SKM-1 treated with dmso at 0.1 percent for 144 hours (cell line): Measurements from ENCODE around the gene SLC43A1.
"Not testable (repeated sequence)": the region's sequence is repeated elsewhere in the genome, so short reads cannot be mapped to it uniquely, and the experiment has no call there.

Experiments
- DNase-seq: peaks from one replicate; lab custom pipeline; 2025; ENCODE audit not compliant: unreplicated experiment; lab: John Stamatoyannopoulos, UW

SLC43A1 gene

DNA sequence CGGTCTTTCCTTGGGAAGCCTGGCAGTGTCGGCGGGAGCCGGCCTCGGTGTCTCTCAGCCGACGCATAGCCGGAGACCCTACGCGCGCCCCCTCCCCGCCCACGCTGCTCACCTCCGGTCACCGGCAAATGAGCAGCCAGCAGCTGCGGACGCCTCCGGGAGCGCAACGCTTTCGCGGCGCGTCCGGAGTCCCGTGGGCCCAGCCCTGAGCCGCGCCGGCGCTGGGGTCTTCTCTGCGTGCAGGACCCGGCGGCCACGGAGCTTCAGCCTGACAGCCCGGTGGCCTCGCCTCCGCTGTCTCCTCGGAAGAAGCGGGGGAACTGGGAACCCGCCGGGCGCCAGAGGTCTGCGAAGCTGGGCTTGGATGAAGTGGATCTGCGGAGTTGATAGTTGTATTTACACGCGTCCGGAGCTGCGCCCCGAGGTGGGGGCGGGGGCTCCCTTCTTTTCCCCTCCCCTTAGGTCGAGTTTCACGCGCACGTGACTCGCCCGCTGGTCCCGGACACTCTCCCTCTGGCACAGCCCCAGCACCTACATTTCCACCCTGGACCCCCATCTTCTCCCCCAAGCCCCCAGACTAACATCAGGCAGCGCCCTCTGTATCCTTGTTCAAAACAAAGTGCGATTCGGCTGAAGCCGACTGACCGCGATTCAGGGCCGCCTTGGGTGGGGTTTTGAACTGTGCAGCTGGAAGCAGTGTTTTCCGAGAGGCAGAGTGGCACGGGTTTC lies at the start of gene SLC43A1:
Gene SLC43A1 (minus strand): TSS at position 371 of the 729 bp plus-strand sequence. CDS start 1,591 bp downstream, outside the sequence.
- DNase-seq, result peak; percentile 36

DNA sequence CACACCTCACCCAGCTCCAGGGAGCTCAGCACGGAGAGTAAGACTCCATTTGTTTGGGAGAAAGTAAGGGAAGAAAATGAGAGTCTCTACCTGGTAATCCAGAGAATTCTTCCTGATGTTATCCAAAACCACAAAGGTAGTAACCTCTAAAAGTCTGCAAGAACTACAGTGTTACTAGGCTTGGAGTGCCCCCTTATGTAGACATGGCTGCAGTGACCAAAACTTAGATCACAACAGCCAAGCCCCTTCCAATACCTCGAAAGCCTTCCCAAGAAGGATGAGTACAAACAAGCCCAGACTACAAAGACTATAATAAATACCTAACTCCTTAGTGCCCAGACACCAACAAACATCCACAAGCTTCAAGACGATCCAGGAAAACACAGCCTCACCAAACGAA lies 47.1 kb upstream of the SLC43A1 start:
- no peak for DNase-seq

DNA sequence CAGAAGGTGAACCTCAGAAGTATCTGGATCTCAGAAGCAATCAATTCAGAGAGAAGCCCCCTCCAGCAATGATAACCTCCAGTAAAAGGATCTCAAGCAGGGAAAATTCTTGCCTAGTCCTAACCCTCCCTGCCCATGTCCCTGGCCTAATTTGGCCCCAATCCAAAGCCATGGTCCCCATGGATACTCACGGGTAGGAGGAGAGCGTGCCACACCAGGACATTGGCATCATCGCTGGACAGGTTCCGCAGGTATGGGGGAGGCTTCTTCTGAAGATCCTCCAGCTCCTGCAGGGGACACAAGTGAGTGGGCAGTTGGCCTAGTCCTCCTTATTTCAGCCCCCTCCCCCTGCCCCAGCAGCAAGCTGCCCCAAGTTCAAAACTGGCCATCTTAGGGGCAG lies 44.6 kb upstream of the SLC43A1 start:
- no peak for DNase-seq

DNA sequence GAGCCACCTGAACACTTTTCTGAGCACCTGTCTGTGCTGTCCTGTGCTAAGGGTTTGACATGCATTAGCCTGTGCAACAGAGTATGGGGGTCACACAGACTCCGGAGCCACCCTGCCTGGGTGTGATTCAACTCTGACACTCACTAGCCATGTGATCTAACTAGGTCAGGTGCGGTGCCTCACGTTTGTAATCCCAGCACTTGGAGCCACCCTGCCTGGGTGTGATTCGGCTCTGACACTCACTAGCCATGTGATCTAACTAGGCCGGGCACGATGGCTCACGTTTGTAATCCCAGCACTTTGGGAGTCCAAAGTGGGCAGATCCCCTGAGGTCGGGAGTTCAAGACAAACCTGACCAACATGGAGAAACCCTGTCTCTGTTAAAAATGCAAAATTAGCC lies 40.5 kb upstream of the SLC43A1 start:
- DNase-seq, result no peak

DNA sequence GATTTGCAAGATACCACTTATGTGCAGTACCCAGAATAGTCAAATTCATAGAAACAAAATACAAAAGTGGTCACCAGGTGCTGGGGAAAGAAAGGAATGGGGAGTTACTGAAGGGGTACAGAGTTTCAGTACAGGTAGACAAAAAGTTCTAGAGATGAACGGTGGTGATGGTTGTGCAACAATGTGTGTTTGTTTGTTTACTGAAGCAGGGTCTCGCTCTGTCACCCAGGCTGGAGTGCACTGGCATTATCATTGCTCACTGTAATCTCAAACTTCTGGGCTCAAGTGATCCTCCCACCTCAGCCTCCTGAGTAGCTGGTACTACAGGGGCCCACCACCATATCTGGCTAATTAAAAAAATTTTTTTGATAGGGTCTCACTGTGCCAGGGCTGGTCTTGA lies 39.9 kb upstream of the SLC43A1 start:
- no peak for DNase-seq

DNA sequence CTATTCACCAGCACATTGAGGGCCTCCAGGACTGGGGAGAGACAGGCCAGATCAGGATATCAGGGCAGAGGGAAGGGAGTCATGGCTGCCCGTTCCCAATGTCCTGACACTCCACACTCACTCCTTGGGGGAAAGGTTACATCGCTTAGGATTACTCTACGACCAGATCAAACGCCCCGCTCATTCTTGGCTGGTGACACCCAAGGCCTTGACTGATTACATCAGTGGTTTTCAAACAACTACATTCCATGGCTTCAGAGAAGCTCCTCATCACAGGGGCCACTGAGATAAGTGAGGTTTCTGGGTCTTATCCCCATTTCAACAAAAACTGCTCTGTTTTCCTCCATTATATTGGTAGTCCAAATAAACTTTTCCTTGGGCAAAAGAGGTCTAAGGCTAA lies 37.0 kb upstream of the SLC43A1 start:
- no peak for DNase-seq

DNA sequence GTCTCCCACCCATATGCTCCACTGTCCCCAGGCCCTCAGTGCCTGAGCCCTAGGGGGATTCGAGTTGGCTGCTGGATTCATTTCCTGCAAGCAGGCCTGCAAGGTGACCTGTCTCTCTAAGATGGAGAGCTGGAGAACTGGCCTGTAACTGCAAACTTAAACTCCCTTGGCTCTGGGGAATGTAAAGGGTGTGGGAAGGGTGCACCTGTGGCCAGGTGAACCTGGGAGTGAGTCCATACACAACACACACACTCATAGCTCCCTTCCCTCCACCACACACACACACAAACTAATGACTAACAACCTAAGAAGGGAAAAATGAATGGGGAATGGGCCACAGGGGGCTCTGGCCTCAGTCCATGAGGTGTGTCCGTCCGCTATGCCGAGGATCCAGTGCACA lies 36.4 kb upstream of the SLC43A1 start:
- no peak for DNase-seq

DNA sequence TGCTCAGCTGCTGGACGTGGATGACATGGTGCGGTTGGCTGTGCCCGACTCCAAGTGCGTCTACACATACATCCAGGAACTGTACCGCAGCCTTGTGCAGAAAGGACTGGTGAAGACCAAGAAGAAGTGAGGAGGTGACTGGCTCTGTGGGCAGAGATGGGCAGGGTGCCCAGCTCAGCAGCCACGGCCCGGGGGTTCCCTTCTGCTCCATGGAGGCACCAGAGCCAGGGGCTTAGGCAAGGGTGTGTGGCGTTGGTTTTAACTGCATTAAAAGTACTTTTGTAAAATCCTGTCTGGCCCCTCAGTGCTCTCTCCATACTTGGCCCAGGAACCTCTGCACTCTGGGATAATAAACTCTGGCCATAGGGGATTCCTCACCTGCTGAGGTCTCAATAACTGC lies 34.5 kb upstream of the SLC43A1 start:
- DNase-seq, result no peak

DNA sequence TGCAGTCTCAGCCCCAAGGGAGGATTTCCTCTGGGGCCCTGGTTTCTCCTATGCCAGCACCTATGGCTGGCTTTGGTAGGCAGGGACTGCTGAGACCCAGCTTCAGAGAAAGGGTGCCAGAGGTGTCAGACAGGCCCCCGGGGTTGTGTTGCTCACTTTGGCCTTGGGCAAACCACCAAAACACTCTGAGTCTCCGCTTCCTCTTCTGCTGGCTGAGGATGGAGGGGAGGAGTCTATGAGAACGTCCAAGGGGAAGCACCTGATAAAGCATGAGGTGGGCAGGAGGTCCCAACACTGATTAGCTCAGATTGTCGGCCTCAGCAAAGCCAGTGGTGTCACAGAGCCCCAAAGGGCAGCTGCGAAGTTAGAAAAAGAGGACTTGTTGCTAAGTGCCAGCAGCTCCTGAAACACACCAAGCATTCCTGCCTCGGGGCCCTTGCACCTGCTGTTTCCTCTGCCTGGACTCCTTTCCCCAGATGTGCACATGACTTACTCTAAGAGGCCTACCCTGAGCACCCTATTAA lies 32.4 kb upstream of the SLC43A1 start:
- DNase-seq, result peak; percentile 23

DNA sequence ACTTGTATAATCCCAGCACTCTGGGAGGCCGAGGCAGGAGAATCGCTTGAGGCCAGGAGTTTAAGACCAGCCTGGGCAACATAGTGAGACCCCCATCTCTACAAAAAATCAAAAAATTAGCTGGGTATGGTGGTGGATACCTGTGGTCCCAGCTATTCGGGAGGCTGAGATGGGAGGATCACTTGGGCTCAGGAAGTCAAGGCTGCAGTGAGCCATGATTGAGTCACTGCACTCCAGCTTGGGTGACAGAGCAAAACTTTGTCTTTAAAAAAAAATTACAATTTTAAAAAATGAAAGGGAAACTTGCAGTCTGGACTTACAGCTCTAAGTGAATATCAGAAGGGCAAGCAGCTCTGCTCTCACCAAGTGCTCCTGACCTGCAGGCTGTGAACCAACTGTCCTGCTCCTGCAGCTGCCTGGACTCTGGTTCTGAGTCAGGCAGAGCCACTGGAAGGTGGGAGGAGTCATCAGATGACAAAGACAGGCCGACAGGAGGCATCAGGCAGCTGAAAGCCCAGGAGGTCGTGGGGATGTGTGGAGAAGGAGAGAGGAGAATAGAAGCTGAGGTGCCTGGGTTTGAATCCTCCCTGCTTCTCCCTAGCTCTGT lies 31.5 kb upstream of the SLC43A1 start:
- DNase-seq, result no peak

DNA sequence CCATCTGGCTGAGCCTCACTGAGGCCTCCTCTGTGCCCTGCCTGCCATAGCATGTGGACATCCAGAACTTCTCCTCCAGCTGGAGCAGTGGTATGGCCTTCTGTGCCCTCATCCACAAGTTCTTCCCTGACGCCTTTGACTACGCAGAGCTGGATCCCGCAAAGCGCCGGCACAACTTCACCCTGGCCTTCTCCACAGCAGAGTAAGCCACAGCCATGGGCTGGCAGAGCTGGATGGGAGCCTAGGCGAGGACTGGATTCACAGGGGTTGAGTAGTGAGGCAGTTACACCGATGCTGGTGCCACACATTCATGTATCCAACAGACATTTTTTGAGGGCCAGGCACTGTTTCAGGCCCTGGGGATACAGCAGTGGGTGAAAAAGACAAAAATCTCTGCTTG lies 30.9 kb upstream of the SLC43A1 start:
- no peak for DNase-seq

DNA sequence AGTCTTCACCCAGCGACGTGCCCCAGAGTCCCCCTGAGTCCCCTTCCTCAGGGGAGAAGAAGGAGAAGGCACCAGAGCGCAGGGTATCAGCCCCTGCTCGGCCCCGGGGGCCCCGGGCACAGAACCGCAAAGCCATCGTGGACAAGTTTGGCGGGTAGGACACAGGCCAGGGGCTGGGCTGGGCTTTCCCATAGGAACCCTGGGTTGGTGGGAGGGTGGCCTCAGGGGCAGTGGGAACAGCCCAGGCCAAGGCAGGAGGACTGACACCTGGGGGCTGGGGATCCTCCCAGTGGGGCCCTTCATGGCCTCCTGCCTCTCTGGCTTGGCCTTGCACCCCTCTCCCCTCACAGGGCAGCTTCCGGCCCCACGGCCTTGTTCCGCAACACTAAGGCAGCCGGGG lies 30.4 kb upstream of the SLC43A1 start:
- DNase-seq, result no peak

DNA sequence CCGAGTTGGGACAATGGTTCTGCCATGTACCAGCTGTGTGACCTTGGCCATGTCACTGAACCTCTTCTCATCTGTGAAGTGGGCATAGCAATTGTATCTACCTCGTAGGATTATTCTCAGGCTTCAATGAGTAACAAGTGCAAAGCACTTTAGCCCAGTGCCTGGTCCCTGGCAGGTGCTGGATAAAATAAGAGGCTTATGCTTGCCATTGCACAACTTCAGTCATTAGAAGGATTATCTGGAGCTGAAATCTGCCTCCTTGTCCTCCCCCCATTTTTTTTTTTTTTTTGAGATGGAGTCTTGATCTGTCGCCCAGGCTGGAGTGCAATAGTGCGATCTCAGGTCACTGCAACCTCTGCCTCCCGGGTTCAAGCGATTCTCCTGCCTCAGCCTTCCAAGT lies 29.1 kb upstream of the SLC43A1 start:
- DNase-seq, result no peak

DNA sequence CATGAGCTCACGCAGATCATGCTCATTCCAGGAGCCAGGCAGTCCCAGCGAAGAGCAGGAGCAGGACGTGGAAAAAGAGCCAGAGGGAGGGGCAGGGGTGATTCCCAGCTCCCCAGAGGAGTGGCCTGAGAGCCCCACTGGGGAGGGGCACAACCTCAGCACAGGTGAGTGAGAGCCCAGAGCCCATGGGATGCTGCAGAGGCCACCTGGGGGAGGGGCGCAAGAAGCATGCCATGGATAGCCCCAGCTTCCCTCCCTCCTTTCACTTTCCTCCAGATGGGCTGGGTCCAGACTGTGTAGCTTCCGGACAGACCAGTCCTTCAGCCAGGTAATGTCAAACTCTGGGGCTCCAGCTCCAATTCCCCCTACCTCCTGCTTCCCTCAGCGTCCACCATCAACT lies 28.1 kb upstream of the SLC43A1 start:
- no peak for DNase-seq

DNA sequence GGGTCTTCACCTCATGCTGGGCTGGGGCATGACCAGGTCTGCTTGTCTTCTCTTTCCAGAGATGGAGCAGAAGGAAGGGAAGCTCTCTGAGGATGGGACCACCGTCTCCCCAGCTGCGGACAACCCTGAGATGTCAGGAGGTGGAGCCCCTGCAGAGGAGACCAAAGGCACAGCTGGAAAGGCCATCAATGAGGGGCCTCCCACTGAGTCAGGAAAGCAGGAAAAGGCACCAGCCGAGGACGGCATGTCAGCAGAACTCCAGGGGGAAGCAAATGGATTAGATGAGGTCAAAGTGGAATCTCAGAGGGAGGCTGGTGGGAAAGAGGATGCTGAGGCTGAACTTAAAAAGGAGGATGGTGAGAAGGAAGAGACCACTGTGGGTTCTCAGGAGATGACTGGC lies 27.1 kb upstream of the SLC43A1 start:
- DNase-seq, result no peak

DNA sequence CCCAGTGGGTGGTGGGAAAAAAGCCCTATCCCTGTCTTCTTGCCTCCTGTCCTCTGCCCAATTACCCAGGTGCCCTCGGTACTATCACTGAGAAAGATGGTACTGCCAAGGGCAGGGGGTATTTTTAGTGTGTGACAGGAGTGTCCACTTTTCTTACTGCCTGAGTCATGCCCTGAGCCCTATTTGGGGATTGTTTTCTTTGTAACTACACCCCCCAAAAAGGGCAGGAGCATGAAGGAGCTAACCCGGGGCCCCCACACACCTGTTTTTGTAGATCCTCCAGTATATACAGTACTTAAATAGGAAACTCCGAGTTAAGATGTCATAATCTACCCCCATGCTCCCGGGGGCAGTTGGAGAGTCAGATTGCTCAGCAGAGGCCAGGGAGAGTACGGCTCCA lies 25.7 kb upstream of the SLC43A1 start:
- no peak for DNase-seq

DNA sequence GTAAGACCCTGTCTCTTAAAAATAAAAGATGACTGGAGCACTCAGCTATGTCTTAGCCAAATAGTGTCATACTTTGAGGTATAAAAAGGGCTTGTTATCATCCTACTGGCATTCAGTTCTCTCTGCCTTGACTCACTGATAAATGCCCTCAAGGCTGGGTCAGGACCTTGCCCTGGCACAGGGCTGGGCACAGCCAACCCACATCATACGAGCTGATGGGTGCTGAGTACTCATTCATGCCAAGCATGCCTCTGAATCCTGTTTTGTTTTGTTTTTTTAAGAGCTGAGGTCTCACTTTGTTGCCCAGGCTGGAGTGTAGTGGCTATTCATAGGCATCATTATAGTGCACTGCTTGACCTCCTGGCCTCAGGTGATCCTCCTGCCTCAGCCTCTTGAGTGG lies 23.8 kb upstream of the SLC43A1 start:
- DNase-seq, result no peak

DNA sequence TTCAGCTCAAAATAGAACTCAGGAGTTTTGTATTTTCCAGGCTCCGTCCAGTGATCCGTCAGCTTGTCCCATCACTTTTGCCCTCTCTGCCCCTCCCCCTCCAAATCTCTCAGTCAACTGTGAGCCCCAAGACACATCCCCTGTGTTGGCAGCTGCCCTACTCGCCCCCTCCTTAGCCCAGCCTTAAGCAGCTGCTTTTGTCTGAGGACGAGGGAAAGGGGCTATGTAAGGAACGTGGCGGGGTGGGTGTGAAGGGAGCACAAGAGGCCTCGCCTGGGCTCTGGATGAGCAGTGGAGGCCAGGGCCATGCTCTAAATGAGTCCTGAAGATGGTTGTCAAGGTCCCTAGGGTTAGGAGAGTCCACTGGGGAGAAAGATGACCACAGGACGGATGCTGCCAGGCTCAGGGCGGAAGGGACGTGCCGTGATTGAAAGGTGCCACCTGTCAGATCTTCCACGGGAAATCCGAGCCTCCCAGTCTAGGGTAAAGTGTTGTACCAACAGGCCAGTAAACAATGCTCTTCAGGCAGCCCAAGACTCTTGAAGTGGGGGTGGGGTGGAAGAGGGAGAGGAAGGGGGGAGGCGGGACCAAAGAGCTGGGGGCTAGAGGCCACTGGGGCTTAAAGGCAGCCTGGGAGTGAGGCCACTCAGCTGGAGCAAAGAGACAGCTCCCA lies 21.6 kb upstream of the SLC43A1 start, which contains the start of gene SMTNL1:
Gene SMTNL1 (plus strand): TSS at position 649 of the 673 bp plus-strand sequence. CDS start 5,048 bp downstream, outside the sequence.
- no peak for DNase-seq

DNA sequence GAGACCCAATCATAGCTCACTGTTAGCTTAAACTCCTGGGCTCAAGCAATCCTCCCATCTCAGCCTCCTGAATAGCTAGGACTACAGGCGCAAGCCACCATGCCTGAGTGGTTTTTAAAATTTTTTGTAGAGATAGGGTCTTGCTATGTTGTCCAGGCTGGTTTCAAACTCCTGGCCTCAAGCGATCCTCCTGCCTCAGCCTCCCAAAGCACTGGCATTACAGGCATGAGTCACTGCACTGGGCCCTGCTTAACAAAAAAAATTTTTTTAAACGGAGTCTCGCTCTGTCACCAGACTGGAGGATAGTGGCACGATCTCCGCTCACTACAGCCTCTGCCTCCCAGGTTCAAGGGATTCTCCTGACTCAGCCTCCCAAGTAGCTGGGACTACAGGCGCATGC lies 18.9 kb upstream of the SLC43A1 start:
- DNase-seq, result not testable (repeated sequence)

DNA sequence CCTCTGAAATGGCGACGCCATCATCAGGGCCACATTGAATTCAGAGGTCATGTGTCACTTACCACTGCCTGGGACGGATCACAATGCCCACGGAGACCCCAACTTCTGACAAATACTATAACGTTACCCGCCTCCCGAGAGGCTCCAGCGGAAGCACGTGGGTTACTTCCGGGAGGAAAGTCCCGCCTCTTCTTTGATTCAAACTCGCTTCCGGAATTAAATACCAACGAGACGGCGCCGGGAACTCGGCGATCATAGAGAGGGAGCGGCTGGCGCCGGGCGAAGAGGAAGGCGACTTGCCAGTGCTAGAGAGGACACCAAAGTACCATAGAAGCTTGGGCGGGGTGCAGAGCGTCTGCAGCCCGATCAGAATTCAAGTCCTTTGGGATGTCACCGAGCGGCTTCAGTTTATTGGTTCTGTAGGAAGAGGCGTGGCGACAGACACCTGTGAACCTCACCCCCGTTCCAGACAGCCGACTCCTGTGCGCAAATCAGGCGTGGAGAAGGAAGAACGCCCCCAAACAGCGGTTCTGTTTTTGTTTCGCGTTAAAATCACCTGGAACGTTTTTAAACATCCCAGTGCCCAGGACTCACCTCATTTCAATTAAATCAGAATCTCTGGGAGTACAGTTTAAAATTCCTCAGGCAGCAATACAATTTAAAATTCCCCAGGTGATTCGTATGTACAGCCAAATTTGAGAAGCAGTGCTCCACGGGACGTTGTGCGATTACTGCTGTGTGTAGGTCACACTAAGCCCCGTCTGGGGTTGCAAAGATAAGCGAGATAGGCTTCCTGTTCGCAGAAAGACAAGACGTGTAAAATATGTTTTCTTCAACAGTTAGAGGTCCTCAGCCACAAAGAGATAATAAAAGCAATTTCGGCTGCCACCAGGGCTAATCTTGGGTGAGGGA lies 15.3 kb upstream of the SLC43A1 start, which contains the start of gene TIMM10:
Gene TIMM10 (minus strand): TSS at position 159 of the 912 bp plus-strand sequence. CDS start 565 bp downstream, outside the sequence.
- peak; percentile 99 for DNase-seq

DNA sequence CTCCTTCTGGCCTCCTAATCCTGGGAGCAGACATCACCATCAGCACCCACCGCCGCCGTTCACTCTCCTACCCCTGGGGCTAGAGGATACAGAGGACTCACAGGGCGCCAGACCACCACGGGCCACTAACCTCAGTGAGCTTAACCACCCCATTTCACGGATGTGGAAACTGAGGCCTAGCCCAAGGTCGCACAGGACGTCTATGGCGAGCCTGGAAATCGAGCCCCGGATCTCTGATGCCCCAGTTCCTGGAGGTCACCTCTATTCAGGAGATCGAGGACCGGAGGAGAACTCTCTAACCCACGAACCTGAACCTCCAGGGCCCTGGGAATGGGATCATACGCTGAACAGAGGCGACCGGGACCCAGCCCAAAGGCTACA lies 14.7 kb upstream of the SLC43A1 start:
- DNase-seq, result no peak
